H1 (cell line): Measurements from ENCODE around the gene MS4A3. TPM values are rescaled to one million over a fixed set of nuclear protein-coding genes. Genes with fewer than 3 reads are reported as not detected.
"Not testable (repeated sequence)": the region's sequence is repeated elsewhere in the genome, so short reads cannot be mapped to it uniquely, and the experiment has no call there.

Experiments
- CTCF ChIA-PET: fragments of 300-600 bp; sonication (Branson Sonifier 250); formaldehyde crosslinking; loops from one replicate; lab custom pipeline; 2021; ENCODE audit not compliant: partially characterized antibody; lab: Charles Lee
- POLR2A ChIA-PET: fragments of 300-600 bp; sonication (Branson Sonifier 250); formaldehyde crosslinking; loops from one replicate; lab custom pipeline; 2021; ENCODE audit warnings: inconsistent platforms; ENCODE audit not compliant: partially characterized antibody; lab: Charles Lee
- DNase-seq, 2 experiments: peaks; one replicate each; pipeline versions ENCODE4 v3.0.0 to v3.0.0-alpha.2; 2010 to 2022; ENCODE audit warnings: low spot score in 2 of 2, low read depth in 1 of 2, mixed read lengths in 1 of 2
- FAIRE-seq: peaks from 2 replicates; lab custom pipeline; 2011; peaks lifted over from hg19 to GRCh38; lab: Jason Lieb, UNC
- H2AFZ ChIP-seq: 2 replicates; pipeline ENCODE4 v1.8.1; 2012; ENCODE audit warnings: low read length, inconsistent platforms
- H2AK5ac ChIP-seq: 2 replicates; pipeline ENCODE4 v1.6.1; 2013; ENCODE audit warnings: low read depth, low read length
- H2BK120ac ChIP-seq: replicated peaks from 2 replicates; pipeline ENCODE3; 2013; ENCODE audit warnings: low read depth, low read length, inconsistent platforms
- H2BK12ac ChIP-seq: 2 replicates; pipeline ENCODE4 v1.6.1; 2013; ENCODE audit warnings: low read depth, low read length
- H2BK15ac ChIP-seq: 2 replicates; pipeline ENCODE4 v1.6.1; 2013; ENCODE audit warnings: low read length
- H2BK20ac ChIP-seq: 2 replicates; pipeline ENCODE4 v1.6.1; 2013; ENCODE audit warnings: low read length
- H2BK5ac ChIP-seq: 2 replicates; pipeline ENCODE4 v1.6.1; 2013; ENCODE audit warnings: low read depth, low read length
- H3K14ac ChIP-seq: 2 replicates; pipeline ENCODE4 v1.6.1; 2013; ENCODE audit warnings: inconsistent platforms; ENCODE audit not compliant: insufficient read length
- H3K18ac ChIP-seq: 2 replicates; pipeline ENCODE4 v1.6.1; 2013; ENCODE audit warnings: low read length; ENCODE audit errors: extremely low read depth
- H3K23ac ChIP-seq: 2 replicates; pipeline ENCODE4 v1.6.1; 2013; ENCODE audit warnings: inconsistent platforms; ENCODE audit not compliant: insufficient read length
- H3K23me2 ChIP-seq: 2 replicates; pipeline ENCODE4 v1.6.1; 2013; ENCODE audit warnings: low read depth, low read length
- H3K27ac ChIP-seq: 2 replicates; pipeline ENCODE4 v1.6.1; 2011; ENCODE audit warnings: low read depth, low read length, inconsistent platforms
- H3K27me3 ChIP-seq, 4 experiments: replicated peaks in 1 of 4; 1 replicate in 1 of 4; 2 replicates in 3 of 4; pipeline versions ENCODE4 v1.6.1 to v1.8.1; 2011 to 2013; ENCODE audit warnings: low read length in 3 of 4, mild to moderate bottlenecking in 3 of 4, inconsistent platforms in 2 of 4, mixed read lengths in 2 of 4, moderate library complexity in 1 of 4; ENCODE audit not compliant: control insufficient read depth in 3 of 4, insufficient read depth in 3 of 4; ENCODE audit errors: extremely low read depth in 1 of 4
- H3K36me3 ChIP-seq, 4 experiments: 2 replicates each; pipeline versions ENCODE4 v1.6.1 to v1.8.1; 2011 to 2013; ENCODE audit warnings: mild to moderate bottlenecking in 4 of 4, low read length in 3 of 4, moderate library complexity in 2 of 4, control low read depth in 1 of 4, inconsistent platforms in 1 of 4; ENCODE audit not compliant: insufficient read depth in 4 of 4, control insufficient read depth in 2 of 4
- H3K4ac ChIP-seq: replicated peaks from 2 replicates; pipeline ENCODE3; 2013; ENCODE audit warnings: low read length, low read depth, mixed read lengths, inconsistent platforms; ENCODE audit not compliant: insufficient read length
- H3K4me1 ChIP-seq, 4 experiments: replicated peaks in 1 of 4; 1 replicate in 1 of 4; 2 replicates in 3 of 4; pipeline versions ENCODE4 v1.6.1 to v1.8.1; 2011 to 2013; ENCODE audit warnings: low read length in 3 of 4, inconsistent platforms in 2 of 4, mixed read lengths in 1 of 4; ENCODE audit not compliant: insufficient read depth in 4 of 4, control insufficient read depth in 3 of 4
- H3K4me2 ChIP-seq, 2 experiments: 2 replicates each; pipeline versions ENCODE4 v1.6.1 to v1.8.1; 2011 to 2013; ENCODE audit warnings: low read depth in 2 of 2, low read length in 2 of 2, control low read depth in 1 of 2, inconsistent platforms in 1 of 2, mild to moderate bottlenecking in 1 of 2; ENCODE audit not compliant: insufficient read depth in 1 of 2
- H3K4me3 ChIP-seq, 4 experiments: fragments of 200-600, 300-600 bp in 1 of 4; sonication (generic), shearing (Covaris generic), sonication (Bioruptor Twin) in 1 of 4; 2 replicates each; pipeline versions ENCODE4 v1.5.1 to v1.8.1; 2011 to 2016; ENCODE audit warnings: low read length in 4 of 4, low read depth in 3 of 4, control low read depth in 2 of 4, inconsistent platforms in 2 of 4, mild to moderate bottlenecking in 2 of 4, mixed read lengths in 1 of 4, moderate library complexity in 1 of 4; ENCODE audit not compliant: insufficient read depth in 2 of 4; ENCODE audit errors: extremely low read depth in 1 of 4
- H3K56ac ChIP-seq: replicated peaks from 2 replicates; pipeline ENCODE3; 2013; ENCODE audit warnings: low read depth, mild to moderate bottlenecking, mixed read lengths, low read length, inconsistent platforms; ENCODE audit not compliant: insufficient read length
- H3K79me1 ChIP-seq: 2 replicates; pipeline ENCODE4 v1.6.1; 2013; ENCODE audit warnings: low read depth, low read length, control low read depth
- H3K79me2 ChIP-seq, 2 experiments: 2 replicates each; pipeline versions ENCODE4 v1.6.1 to v1.8.1; 2012 to 2013; ENCODE audit warnings: low read length in 2 of 2, mild to moderate bottlenecking in 2 of 2, inconsistent platforms in 1 of 2; ENCODE audit not compliant: insufficient read depth in 2 of 2, control insufficient read depth in 1 of 2
- H3K9ac ChIP-seq, 4 experiments: replicated peaks in 1 of 4; 1 replicate in 1 of 4; 2 replicates in 3 of 4; pipeline versions ENCODE4 v1.6.1 to v1.8.1; 2011 to 2013; ENCODE audit warnings: low read depth in 3 of 4, low read length in 3 of 4, control low read depth in 2 of 4, mild to moderate bottlenecking in 2 of 4, moderate library complexity in 2 of 4, inconsistent platforms in 1 of 4; ENCODE audit errors: extremely low read depth in 1 of 4
- H3K9me3 ChIP-seq, 2 experiments: 2 replicates each; pipeline versions ENCODE4 v1.6.1 to v1.8.1; 2012 to 2013; ENCODE audit warnings: mild to moderate bottlenecking in 2 of 2, moderate library complexity in 2 of 2, control low read depth in 1 of 2, inconsistent platforms in 1 of 2, low read depth in 1 of 2, low read length in 1 of 2, mixed read lengths in 1 of 2; ENCODE audit not compliant: insufficient read depth in 2 of 2
- H4K20me1 ChIP-seq, 2 experiments: replicated peaks in 1 of 2; 2 replicates each; pipeline versions ENCODE3 to v1.8.1; 2011 to 2013; ENCODE audit warnings: inconsistent platforms in 2 of 2, low read length in 2 of 2, mild to moderate bottlenecking in 1 of 2; ENCODE audit not compliant: insufficient read depth in 2 of 2, control insufficient read depth in 1 of 2
- H4K5ac ChIP-seq: 2 replicates; pipeline ENCODE4 v1.6.1; 2013; ENCODE audit warnings: low read length, low read depth, mixed read lengths, inconsistent platforms; ENCODE audit not compliant: insufficient read length
- H4K8ac ChIP-seq: 2 replicates; pipeline ENCODE4 v1.8.0; 2013; ENCODE audit warnings: mild to moderate bottlenecking, moderate library complexity, low read length, inconsistent platforms; ENCODE audit not compliant: insufficient read depth; ENCODE audit errors: extremely low read depth
- H4K91ac ChIP-seq: replicated peaks from 2 replicates; pipeline ENCODE3; 2013; ENCODE audit warnings: low read length, mixed read lengths, inconsistent platforms; ENCODE audit not compliant: insufficient read length
- WGBS, 2 experiments: shearing (Covaris generic) in 1 of 2; methylation state at CpG; one replicate each; pipeline versions ENCODE4 v1.1.6 to v1.1.7; 2013 to 2015; ENCODE audit warnings: low lambda C conversion rate in 2 of 2, mixed read lengths in 2 of 2, inconsistent platforms in 1 of 2, low coverage in 1 of 2, missing lambda C conversion rate in 1 of 2; ENCODE audit not compliant: insufficient replicate concordance in 2 of 2, insufficient coverage in 1 of 2, insufficient read length in 1 of 2; ENCODE audit errors: extremely low coverage in 1 of 2, missing lambda C conversion rate in 1 of 2; 5-methylcytosine and 5-hydroxymethylcytosine counted together
- polyA plus RNA-seq, 7 experiments: library from polyadenylated mRNA; depleted of rRNA in 3 of 7; stranded (reverse) in 5 of 7; unstranded in 2 of 7; fragments of >200 nt in 5 of 7; fragments of 200-250 nt in 2 of 7; gene quantifications; 1 replicate in 5 of 7; 2 replicates in 1 of 7; 4 replicates in 1 of 7; pipeline versions ENCODE4 v1.2.1 to v1.2.3, GENCODE V29; 2011 to 2013; ENCODE audit warnings: missing spikeins in 2 of 7, mixed read lengths in 2 of 7
- total RNA-seq: library from RNA; stranded (reverse); fragmentation: NEBNext Ultra II Directional; extraction: Animal tissue kit (Norgen Biotek cat#: 25700); gene quantifications from 2 replicates; pipeline ENCODE4 v1.2.1, GENCODE V29; 2021

The MS4A3 gene
- total and polyA plus RNA-seq, 2 of the 8 experiments (the other 6 are each of a cell fraction or from before 2014, with no cell fraction given), result not detected

DNA sequence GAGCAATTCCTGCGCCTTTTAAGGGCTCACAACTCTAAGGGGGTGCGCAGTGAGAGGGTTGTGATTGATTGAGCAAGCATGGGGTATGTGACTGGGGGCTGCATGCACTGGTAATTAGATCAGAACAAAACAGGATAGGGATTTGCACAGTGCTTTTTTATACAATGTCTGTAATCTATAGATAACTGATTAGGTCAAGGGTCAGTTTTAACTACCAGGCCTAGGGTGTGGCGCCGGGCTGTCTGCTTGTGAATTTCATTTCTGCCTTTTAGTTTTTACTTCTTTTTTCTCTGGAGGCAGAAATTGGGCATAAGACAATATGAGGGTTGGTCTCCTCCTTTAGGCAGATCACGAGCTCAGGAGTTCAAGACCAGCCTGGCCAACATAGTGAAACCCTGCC is 52.2 kb downstream of the MS4A3 start:
- H4K5ac ChIP-seq, H4K91ac ChIP-seq, H3K23ac ChIP-seq, H3K79me1 ChIP-seq, H3K36me3 ChIP-seq, H3K18ac ChIP-seq, H3K27ac ChIP-seq, FAIRE-seq, H4K8ac ChIP-seq, H3K56ac ChIP-seq, H3K4ac ChIP-seq, H3K4me1 ChIP-seq, H3K14ac ChIP-seq, H3K9me3 ChIP-seq, H3K27me3 ChIP-seq, H2BK120ac ChIP-seq, H2BK15ac ChIP-seq, POLR2A ChIA-PET, H2AK5ac ChIP-seq, H2BK20ac ChIP-seq, H3K23me2 ChIP-seq, H3K4me3 ChIP-seq, DNase-seq, H3K9ac ChIP-seq, H3K4me2 ChIP-seq, H2BK12ac ChIP-seq, H4K20me1 ChIP-seq, H2BK5ac ChIP-seq, H2AFZ ChIP-seq, H3K79me2 ChIP-seq: not testable (repeated sequence)
- CTCF ChIA-PET, result interaction anchor here (0.7 kb wide), 1 partner anchor 21 kb away, joined by 3 read pairs; no protein-coding TSS in a partner anchor
- 91% methylated on average over 5 of the region's 5 CpGs; no CpG with 5 or more reads in 1 of the 2 experiments for WGBS, 2 experiments
